Hindlimb muscle (tissue), 1 donor: ENCODE measurements around the gene PVALB. TPM values are rescaled to one million over a fixed set of nuclear protein-coding genes. Genes with fewer than 3 reads are reported as not detected.

ENCODE experiments used
- DNase-seq: peaks from one replicate; pipeline ENCODE4 v3.0.0-alpha.2; 2013
- polyA plus RNA-seq: library from polyadenylated mRNA; unstranded; fragments of 120-200 nt; gene quantifications from one replicate; pipeline ENCODE4 v1.2.1, GENCODE V29; 2013; ENCODE audit not compliant: insufficient read length

Gene PVALB
- polyA plus RNA-seq, 1 donor: 14.3 TPM

DNA sequence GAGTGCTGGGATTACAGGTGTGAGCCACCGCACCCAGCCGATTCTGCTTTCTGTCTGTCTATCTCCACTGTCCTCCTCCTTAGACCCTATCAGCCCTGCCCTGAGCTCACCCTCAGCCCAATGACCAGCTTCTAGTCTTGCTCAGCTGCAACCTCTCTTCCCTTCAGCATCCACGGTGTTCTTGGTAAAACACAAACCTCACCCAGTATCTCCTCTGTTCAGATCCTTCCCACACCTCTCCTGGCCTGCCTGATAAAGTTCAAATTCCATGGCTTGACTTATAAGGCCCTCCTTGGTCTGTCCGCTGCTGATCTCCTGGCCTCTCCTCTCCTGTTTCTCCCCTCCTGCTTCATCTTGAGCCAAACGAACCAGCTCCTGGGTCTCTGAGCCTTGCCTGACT lies 29.4 kb upstream of the PVALB start:
- DNase-seq: no peak

DNA sequence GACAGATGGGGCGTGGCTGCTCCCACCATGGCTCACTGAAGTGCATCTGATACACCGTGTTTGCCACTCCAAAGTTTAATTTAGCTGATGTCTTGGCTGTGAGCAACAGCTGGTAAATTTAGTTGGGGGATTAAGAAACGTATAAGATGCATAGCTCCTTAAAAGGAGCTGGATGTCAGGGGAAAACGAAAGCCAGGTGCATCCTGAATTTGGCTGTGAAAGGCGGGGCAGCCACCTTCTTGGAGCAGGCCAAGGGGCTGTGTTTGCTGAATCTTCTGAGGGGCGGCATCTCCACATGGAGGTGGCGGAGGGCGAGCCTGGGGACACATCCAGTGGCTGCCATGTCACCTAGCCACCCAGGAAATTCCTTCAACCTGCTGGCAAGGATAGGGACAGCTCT lies 23.3 kb upstream of the PVALB start:
- DNase-seq: no peak

DNA sequence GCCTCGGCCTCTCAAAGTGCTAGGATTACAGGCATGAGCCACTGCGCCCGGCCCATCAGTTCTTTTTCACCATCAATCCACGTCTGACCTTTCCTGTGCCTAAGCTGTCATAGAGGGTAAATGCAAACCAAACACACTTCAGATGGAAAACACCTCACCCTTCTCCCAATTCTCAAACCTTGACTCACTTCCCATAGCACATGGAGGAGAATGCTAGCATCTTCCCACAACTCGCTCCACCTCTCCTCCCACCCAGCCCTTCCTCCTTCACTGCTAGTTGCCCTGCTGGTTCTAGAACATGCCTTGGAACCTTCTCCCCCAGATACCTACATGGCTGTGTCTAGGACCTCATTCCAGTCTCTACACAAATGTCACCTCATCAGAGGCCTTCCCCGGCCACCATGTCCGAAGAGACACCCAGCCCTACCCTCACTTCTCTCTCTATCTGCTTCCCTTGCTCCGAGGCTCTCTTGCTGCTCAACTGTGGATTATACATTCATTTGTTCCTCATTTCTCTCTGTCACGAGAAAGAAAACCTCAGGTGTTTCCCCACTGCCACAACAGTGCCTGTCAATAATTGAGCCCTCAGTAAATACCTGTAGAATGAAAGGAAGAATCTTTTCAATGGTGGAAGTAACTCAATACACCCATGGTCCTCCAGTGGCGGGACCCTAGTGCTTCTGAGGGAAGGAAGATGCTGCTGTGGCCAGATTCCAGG lies 22.7 kb upstream of the PVALB start:
- DNase-seq: no peak

DNA sequence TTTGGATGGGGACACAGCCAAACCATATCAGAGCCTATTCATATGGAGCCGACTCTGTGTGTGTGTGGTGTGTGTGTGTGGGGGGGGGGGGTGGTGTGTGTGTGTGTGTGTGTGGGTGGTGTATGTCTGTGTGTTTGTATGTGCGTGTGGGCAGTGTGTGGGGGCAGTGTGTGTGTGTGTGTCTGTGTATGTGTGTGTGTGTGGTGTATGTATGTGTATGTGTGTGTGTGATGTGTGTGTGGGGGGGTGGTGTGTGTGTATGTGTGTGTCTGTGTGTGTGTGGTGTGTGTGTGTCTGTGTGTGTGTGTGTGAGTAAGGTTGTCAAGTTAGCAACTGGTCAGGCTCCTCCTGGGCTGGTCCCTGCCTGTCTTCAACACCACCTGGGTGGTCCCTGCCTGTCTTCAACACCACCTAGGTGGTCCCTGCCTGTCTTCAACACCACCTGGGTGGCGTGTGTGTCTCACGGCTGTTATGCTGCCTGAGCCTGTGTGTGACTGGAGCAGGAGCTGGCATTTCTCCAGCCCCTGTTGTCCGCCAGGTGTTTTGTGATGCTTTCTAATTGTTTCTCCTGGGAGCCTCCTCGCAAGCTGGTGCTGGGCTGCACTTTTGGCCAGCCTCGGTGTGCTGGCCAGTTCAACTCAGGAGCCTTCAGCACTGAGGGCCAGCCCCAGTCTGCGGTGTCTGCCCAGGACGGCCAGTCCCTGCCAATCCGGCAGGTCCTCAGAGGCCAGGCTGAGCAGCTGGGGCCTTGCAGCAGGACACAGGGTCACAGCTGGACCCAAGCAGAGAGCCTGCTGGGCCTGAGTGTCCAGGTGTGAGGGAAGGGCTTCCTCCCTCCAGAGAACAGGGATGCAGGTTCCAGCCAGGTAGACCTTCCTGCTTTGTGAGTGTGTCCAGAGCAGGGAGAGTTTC lies 21.5 kb upstream of the PVALB start:
- no peak for DNase-seq

DNA sequence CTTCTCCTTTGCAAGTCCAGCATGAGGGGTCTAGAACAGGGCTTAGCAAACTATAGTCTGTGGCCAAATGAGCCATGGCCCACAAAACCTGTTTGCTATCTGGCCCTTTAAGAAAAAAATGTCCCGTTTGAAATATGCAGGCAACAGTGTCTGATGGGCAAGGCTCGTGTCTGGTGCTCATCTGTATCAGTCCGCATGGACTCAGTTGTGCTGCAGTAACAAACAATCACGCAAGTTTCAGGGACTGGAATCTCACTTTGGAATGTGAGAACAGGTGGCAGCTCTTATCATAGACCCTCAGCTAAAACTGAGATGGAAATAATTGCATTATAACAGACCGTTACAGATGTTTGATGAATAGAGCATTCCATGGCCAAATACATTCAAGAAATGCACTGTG lies 19.1 kb upstream of the PVALB start:
- DNase-seq: no peak

DNA sequence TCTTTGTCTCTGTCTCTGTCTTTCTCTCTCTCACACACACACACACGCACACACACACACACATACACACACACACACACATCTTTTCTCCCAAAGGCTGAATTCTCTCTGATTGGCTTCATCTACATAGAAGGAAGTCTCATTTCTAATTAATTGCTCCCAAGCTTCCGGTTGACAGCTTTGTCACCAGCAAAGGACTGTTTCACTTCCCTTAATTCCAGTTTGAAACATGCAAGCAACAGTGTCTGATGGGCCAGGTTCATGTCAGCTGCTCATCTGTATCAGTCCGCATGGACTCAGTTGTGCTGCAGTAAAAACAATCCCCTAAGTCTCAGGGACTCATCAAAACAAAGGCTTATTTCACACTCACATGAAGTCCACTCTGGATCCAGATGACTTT lies 16.2 kb upstream of the PVALB start:
- DNase-seq: no peak

DNA sequence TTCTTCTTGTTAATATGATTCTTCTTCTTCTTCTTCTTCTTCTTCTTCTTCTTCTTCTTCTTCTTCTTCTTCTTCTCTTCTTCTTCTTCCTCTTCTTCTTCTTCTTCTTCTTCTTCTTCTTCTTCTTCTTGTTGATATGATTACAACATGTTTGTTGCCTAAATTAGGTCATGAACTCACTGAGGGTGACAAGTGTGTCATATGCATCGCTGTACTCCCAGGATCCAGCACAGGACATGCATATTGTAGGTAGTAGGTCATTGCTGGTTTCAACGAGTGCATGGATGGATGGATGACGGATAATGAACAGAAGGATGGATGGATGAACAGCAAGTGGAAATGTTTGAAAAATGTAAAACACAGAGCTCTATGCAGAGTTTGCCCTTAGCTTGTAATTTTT lies 14.9 kb upstream of the PVALB start:
- no peak for DNase-seq

DNA sequence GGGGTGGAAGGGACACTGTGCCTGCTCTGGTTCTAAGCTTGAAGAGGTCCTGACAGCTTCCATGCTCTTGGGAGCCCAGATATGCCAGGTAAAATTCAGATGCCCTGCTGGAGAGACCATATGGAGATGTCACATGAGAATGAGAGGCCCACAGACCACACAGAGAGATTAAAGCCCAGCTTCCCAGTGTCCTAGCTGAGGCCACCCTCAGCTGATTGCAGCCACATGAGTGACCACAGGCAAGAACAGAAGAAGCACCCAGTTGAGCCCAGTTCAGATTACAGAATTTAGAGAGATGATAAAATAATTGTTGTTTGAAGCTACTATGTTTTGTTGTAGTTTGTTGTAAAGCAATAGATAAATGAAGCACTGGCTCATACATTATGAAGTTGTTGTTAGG lies 14.4 kb upstream of the PVALB start:
- DNase-seq: no peak

DNA sequence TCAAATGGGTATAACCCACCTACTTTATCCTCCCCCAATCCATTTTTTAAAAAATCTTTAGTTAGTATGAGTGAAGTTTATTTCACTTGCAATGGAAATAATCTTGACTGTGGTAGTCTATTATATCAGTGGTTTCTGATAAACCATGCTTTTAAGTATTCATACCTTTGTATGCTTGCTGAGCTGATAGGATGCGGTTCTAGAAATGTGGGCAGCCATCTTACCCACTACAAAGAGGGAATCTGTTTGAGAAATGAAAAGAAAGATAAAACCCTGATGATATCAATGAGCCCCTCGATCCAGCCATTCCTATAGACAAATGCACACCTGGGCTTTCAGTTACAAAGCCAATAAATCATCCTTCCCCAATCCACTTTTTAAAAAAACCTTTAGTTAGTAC lies 13.8 kb upstream of the PVALB start:
- no peak for DNase-seq

DNA sequence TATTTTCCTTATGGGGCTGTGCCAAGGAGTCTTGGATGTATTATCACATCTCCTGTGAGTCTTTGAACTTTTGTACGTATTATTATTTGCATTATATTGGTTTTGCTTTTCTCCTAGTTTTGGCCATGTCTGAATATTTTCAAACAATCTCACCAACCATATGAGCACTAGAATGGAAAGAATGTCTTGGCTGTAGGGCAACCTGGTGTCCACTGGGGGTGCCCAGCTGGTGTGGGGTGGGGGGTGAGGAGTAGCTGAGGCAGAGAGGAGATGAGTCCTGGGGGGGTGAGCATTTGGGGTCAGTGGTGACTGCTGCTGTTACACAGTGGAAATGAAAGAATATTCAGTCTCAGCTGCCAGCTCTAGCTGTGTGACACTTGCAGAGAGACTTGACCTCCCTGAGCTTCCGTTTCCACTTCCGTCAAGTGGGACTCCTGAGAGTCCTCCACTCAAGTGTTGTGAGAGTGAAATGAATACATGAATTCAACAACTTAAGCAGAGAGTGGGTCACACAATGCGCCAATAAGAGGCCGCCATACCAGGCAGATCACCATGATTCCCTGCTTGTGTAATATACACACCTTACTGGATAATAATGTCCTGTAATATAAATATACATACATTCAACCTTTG lies 12.7 kb upstream of the PVALB start:
- DNase-seq: no peak

DNA sequence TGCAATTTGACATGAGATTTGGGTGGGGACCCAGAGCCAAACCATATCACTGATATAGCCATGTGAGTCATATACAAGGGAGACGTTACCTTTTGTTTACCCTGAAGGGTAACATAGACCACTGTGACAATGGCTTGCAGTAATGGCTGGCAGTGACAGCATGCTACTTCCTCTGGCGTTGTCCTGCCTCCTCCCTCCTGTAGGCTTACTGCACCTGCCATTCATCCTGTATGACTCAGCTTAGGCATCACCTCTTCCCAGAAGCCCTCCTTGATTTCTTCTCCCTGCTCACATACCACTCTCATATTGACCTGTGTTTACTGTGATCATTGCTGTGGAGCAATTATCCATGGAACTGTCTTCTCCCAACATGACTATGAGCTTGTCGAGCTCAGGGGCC lies 12.0 kb upstream of the PVALB start:
- no peak for DNase-seq

DNA sequence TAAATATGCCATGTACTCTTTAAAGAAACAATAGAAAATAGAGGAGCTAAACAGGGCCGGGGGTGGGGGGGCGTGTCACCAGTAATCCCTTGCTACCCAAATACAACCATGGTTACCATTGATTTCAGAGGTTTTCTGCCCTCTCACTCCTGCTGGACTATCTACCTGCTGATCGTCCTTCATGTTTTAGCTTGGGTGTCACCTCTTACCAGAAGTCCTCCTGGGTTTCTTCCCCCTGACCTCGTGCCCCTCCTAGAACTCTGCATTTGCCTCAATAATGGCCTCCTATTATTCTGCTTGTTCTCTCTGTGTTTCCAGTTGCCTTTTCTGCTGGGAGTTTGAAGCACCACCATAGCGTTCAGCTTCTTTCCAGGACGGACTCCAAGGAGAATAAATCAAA lies 9.4 kb upstream of the PVALB start:
- no peak for DNase-seq

DNA sequence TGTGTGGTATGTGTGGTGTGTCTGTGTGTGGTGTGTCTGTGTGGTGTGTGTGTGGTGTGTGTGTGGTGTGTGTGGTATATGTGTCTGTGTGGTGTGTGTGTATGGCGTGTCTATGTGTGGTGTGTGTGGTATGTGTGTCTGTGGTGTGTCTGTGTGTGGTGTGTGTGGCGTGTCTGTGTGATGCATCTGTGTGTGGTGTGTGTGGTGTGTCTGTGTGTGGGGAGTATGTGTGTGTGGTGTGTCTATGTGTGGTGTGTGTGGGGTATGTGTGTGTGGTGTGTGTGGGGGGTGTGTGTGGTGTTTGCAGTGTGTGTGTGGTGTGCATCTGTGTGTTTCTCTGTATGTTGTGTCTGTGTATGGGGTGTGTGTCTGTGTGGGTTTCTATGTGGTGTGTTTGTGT lies 7.8 kb upstream of the PVALB start:
- no peak for DNase-seq

DNA sequence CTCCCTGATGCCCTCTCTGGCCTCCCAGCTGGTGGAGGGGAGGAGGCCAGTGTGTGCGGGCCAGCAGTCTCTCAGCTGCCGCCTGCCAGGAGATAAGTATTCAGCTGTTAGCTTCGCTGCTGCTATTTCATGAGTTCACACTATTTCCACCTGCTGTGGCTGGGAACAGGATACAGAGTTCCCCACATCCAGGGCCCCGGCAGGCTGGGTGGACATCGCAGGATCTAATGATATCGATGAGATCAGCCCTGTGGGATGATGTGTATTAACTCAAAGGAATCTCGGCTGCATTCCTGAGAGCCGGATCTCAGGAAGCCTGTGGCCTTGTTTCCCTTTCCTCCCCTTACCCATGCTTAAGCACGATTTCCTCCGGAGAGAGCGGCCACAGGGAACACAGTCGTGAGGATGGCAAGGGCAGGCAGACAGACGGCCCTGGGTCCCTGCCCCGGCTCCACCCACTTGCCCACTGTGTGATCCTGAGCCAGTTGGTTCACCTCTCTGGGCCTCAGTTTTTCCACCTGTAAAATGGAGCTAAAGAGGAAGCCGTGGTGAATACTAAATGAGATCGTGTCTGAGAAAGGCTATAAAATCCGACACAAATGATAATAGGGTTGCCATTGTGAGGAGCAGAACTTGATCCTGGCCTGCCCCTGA lies 6.5 kb upstream of the PVALB start:
- DNase-seq: no peak

DNA sequence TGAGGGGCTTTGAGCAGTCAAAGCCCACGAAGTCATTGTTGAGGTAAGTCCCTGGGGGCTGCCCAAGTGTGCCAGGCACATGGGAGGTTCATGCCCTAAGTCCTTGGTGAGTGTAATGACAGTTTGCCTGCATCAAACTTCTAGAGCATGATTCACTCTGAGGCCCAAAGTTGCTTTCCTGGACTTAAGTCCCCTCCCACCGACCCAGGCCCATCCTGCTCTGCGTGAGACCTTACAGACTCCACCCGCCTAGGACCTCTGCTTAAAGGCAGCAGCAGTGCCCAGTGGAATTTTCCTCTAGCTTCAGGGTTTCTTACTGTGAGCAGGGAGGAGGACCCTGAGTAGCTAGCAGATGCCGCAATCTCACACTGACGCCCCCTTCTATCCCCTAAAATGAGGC lies 5.7 kb upstream of the PVALB start:
- no peak for DNase-seq

DNA sequence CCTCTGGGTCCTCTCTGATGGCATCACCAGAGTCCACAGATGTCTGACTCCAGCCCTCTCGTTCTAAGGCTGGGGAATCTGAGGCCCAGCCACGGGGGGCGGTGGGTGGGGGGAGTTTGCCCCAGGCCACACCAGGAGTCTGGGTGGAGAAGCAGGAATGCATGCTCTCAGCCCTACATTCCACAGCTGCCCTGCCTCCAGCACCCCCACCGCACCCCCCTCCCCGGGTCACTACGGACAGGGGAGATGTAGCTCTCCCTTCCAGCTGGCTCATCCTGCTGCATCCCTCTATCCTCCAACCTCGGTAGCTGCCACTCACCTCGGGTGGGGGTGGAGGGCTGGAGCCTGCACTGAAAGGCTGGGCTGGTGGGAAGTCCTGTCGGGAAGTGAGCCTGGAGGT lies 2.3 kb upstream of the PVALB start:
- no peak for DNase-seq

DNA sequence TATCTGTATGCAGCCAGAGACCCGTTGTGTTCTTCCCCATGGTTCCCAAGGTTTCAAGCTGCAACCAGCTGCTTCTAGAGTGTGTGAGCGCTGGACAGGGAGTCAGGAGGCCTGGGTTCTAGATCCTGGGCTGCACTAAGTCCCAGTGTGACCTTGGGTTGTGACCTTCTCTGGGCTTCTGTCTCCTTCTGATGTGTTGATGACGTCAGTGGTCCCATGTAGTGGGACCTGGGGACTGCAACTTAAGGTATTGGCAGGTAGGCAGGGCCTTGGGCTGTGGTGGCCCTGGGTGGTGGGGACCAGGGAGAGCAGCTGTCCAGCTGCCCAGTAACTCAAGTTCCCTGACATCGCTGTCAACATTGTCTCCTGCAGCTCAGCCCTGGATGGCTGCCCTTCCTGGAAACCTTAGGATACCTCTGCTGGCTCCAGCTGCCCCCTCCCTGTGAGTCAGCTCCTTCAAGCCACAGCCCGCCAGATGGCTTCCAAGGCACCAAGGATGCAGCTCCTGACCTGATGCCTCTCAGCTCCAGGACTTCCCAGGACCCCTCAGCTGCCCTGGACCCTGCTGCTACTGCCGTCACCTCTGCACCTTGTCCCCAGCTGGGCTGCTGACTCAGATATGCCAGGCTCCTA lies 1.3 kb upstream of the PVALB start:
- no peak for DNase-seq

DNA sequence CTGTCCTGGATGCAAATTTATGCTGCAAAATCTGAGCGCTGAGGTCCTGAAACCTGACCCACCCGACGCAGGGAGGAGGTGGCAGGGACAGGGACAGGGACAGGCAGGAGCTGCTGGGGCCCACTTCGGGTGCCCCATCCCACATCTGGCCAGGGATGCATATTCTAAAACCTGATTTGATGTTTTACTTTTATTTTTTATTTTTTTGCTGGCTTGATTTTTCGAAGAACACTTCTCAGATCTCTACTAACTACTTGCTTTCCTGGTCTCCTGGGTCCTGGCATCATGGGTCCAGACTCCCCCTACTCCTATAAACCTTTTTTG lies 652 bp upstream of the PVALB start:
- DNase-seq: no peak

DNA sequence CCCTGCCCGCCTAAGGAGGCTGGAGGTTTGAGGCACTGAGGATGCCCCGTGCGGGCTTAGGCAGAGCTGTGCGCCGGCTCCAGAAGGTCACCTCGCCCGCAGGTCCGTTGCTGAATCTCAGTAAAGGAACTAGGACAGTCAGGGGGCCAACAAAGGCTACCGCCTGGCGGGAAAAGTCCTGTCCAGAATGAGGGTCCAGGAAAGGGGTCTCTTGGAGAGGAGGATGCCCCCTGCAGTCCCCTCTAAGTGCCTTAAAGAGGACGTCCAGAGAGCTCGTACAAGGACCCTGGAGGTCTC lies 548 bp downstream of the PVALB start:
- DNase-seq: no peak

DNA sequence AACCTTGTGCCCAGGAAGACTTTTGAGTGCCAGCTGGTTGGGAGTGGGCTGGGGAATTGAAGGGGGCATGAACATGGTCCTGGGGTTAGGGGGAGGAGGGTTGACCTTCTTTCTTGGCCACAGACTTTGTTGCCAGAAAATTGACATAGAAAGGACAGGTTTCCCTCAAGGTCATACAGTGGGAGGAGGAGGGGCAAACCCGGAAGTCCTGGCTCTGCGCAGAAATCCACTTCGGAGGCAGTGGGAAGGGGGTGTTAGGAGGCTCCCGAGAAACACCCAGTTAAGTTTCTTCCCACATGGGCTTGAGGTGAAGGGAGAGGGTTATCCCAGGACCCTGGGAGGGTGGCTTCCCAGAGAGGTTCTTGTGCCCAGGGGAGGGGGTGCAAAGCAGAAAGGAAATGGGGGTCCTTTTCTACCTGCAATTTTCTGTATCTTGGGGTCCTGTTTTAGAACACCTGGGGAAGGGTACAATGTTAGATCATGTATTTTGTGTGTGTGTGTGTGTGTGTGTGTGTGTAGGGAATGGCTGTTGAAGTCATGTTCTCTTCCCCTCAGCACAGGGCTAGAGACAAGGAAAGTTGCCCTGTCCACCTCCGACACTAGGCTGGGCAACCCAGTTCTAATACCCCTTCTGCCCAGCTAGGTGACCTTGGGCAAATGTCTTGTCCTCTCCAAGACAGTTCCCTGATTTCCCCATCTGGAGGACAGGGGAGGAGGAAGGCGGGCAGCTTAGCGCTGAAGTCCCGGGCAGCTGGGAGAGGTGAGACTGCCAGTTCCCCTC lies 1.1 kb downstream of the PVALB start:
- no peak for DNase-seq

DNA sequence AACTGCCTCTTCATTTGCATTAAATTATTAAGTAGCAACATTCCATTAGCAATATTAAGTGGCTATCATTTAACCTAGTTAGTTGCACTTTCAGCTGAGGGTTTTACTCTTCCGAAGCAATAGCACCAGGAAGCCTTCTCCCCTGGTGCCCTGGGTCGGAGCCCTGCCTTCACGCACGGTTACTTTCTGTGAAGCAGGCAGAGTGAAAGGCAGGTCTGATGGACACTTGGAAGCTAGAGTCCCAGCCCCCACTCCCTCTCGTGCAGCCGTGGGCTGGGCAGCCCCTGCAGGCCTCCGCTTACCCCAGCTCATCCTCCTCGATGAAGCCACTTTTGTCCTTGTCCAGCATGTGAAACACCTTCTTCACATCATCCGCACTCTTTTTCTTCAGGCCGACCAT lies 2.0 kb downstream of the PVALB start:
- no peak for DNase-seq

DNA sequence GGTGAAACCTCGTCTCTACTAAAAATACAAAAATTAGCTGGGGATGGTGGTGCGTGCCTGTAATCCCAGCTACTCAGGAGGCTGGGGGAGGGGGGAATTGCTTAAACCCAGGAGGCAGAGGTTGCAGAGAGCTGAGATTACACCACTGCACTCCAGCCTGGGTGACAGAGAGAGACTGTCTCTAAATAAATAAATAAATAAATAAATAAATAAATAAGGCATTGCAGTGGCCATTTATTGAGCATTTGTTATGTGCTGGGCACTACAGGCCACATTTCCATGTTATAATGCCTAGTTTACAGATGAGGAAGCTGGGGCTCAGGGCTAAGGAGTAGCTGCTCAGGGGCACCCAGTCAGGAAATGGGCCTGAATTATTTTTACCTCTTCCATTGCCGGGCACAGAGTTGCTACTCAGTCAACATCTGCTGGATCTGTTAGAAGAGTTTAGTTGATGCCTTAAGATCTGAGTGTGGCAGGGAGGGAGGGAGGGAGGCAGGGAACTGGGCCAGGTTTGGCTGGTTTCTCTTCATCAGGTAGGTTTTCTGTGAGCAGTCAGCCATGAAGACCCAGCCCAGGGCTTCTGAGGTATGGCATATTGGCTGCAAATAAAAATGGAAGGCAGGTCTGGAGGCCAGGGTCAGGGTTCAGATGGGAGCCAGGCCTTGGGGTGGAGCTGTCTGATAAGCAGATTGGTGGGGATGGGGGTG lies 5.6 kb downstream of the PVALB start:
- no peak for DNase-seq
